Measurements from ENCODE around the gene KLHL6. TPM values are rescaled to one million over a fixed set of nuclear protein-coding genes. Genes with fewer than 3 reads are reported as not detected.

The KLHL6 gene
- total RNA-seq, 1 donor: 24.9 TPM

DNA sequence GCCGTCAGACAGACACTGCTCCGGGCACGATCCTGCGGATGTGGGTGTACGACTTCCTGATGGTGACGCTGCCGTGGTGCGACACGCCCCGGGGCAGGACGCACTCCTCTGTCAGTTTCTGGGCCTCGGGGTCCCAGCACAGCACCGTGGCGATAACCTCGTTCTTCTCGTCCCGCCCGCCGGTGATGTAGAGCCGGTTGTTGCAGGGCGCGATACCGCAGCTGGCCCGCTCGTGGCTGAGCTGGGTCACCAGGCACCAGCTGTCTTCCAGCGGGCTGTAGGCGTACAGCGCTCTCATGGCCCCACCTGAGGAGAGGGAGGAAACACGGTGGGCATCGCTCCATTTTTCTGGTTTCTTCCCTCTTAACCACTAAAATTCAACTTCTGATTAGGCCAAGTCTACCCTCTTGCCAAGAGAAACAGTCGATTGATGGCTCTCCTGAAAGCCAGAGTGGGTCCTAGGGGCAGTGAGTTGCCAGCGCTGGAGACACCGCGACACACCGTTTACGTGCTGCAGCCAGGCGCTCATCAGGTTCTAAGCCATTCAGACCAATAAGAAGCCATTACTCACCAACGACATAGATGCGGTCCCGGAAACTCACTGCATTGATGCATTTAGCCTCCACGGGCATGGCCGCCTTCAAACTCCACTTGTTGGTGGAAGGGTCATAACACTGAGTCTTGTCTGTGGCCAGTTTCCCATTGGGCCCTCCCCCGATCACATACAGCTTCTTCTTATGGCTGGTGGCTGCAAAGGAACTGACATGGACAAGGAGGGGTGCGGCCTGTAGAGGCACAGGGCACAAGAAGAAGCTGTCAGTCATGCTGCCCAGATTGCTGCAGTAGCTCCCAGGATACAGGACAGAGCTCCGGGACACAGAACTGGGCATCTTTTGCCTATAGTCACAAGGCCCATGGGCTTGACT is 63.3 kb downstream of the KLHL6 start:
- Histone ChIP-seq H3K4me3 (ENCODE audit: low read length) (no peak overlapping the region), H3K27me3 (ENCODE audit: insufficient read depth, low read length) (no peaks in the 10 kb centered on the region), H3K9me3 (ENCODE audit: low read depth, low read length) (no peaks in the 10 kb centered on the region), H3K4me1 (ENCODE audit: insufficient read depth, low read length) (no peaks in the 10 kb centered on the region)

DNA sequence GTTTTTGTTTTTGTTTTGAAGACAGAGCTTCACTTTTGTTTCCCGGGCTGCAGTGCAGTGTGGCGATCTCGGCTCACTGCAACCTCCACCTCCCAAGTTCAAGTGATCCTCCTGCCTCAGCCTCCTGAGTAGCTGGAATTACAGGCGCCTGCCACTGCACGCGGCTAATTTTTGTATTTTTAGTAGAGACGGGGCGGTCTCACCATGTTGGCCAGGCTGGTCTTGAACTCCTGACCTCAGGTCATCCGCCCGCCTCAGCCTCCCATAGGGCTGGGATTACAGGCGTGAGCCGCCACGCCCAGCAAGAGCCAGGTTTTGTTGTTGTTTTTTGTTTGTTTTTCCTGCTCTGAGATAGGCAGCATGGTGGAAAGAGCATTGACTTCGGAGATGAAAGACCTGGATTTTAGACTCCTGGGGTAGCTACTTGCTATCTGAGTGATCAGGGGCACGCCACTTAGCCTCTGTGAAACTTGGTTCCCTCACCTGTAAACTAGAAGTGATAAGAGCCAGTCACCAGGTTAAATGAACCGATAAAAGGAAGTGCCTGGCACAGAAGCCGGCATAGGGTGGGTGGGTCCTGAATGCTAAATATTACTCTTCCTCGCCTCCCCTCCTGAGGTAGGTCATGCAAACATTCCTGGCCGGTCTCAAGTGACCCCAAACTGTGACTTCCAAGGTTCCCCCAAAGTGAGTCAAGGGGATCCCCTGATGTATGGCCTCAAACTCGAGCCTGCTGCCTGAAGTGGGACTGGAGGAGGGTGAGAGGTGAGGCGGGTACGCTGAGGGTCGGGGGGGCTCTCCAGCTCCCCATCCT is 64.2 kb downstream of the KLHL6 start:
- Histone ChIP-seq H3K9me3 (ENCODE audit: low read depth, low read length) (no peaks in the 10 kb centered on the region), H3K27me3 (ENCODE audit: insufficient read depth, low read length) (no peaks in the 10 kb centered on the region), H3K4me3 (ENCODE audit: low read length) (no peak overlapping the region), H3K4me1 (ENCODE audit: insufficient read depth, low read length) (no peaks in the 10 kb centered on the region)

DNA sequence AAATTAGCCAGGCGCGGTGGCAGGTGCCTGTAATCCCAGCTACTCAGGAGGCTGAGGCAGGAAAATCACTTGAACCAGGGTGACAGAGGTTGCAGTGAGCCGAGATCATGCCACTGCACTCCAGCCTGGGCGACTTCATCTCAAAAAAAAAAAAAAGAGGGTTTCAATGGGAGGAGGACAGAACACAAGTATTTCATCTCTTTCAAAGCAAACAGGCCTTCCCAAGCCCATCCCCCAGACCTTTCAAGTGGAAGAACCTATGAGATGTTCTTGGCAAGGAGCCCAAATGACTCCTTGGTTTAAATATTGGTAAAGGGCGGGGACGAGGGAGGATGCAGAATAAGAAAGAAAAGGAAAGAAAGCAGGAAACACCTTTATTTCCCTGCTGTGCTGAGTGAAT is 64.9 kb downstream of the KLHL6 start:
- Histone ChIP-seq H3K27me3 (ENCODE audit: insufficient read depth, low read length) (no peaks in the 10 kb centered on the region), H3K4me1 (ENCODE audit: insufficient read depth, low read length) (no peaks in the 10 kb centered on the region), H3K9me3 (ENCODE audit: low read depth, low read length) (no peaks in the 10 kb centered on the region), H3K4me3 (ENCODE audit: low read length) (no peak overlapping the region)

DNA sequence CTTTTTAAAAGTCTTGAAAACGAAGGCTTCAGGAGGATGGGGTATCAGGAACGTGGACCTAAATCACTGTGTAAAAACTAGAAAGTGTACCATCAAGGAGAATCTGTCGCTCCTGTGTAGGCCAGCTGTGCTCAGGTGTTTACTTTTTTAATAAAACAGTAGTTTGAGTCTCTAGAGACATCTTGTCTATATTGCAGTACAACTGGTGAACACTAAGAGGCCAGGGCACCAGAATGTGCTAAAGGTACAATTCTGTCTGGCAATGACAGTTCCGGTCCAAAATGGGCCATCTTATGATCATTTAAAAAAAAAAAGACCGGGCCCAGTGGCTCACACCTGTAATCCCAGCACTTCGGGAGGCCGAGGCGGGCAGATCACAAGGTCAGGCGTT is 65.3 kb downstream of the KLHL6 start:
- H3K4me3 ChIP-seq (ENCODE audit: low read length): no peak overlapping the region
- no peaks in the 10 kb centered on the region for H3K4me1 ChIP-seq (ENCODE audit: insufficient read depth, low read length)
- no peaks in the 10 kb centered on the region for H3K27me3 ChIP-seq (ENCODE audit: insufficient read depth, low read length)
- H3K9me3 ChIP-seq (ENCODE audit: low read depth, low read length): no peaks in the 10 kb centered on the region

DNA sequence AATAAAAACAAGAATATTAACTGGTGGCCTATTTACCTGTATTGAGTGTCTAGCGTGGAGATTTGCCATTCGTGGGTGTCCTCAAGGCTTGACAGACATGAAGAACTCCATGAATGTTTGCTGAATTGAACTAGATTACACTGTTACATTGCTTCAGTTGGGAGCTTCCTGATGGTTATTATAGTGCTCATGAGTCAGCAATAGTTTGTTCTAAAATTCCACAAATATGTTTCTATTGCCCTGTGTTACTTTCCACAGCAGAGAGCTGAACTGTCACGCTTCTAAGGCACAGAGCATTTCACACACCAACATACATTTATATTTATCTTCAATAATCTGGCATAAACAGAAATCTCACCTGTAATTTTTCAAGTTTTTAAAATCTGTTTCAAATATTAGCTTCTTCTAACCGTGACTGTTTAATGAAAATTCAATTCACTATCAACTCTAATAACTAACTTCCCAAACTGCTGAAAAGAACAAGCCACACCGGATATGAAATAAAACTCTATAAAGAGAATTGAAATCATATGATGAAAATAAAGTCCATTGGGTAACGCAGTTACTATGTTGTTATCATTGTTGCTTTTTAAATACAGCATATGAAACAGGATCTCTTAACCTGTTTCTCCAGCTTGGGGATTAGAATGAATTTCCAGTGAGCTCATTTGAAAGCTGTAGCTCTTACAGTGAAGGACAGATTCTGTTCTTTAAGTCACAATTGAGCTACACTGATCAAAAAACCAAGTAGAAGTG is 65.9 kb downstream of the KLHL6 start:
- peaks cover 2% of the 10 kb centered on the region for H3K4me1 ChIP-seq (ENCODE audit: insufficient read depth, low read length)
- no peaks in the 10 kb centered on the region for H3K27me3 ChIP-seq (ENCODE audit: insufficient read depth, low read length)
- H3K4me3 ChIP-seq (ENCODE audit: low read length): no peak overlapping the region
- no peaks in the 10 kb centered on the region for H3K9me3 ChIP-seq (ENCODE audit: low read depth, low read length)

DNA sequence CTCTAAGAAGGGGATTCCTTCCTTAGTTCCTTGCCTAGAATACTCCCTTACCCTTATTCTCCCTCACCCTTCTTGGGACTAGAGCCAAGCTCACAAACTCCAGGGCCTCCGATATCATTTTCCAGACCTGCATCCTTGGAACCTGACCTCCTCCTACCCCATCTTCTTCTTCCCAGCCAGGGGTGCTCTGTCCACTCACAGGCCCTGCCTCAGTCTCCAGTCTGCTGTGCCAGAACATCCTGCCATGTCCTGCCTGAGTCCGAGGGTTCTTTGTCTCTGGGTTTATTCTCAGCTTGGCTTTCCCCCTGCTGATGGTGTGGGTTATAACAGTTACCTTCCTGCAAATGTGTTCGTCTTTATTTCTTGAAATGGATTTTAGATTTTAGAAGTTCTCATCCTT is 67.2 kb downstream of the KLHL6 start:
- H3K9me3 ChIP-seq (ENCODE audit: low read depth, low read length): no peaks in the 10 kb centered on the region

DNA sequence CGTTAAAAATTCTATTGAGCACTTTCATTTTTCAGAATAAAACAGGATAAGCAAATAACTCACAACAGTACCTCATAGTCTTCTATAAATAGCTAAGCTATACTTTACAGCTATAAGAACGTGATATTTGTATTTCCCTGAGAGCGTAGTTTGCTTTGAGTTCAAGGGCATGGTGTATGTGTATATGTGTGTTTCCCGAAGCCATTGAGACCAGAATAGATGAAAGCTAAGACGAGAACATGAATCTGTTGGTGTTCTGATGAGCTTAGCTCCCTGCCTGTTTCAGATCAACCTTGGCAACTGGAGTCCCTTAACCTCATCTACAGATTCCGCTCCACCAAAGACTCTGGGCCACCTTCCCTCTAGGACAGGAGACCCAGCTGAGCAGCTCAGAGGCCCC is 67.6 kb downstream of the KLHL6 start:
- Histone ChIP-seq H3K4me3 (ENCODE audit: low read length) (no peak overlapping the region), H3K9me3 (ENCODE audit: low read depth, low read length) (no peaks in the 10 kb centered on the region), H3K4me1 (ENCODE audit: insufficient read depth, low read length) (peaks cover 19% of the 10 kb centered on the region), H3K27me3 (ENCODE audit: insufficient read depth, low read length) (no peaks in the 10 kb centered on the region)

More for the DNA sequence above, 67.2 kb downstream of the KLHL6 start:
- H3K4me1 ChIP-seq (ENCODE audit: insufficient read depth, low read length): peaks cover 15% of the 10 kb centered on the region
- H3K27me3 ChIP-seq (ENCODE audit: insufficient read depth, low read length): no peaks in the 10 kb centered on the region
- H3K4me3 ChIP-seq (ENCODE audit: low read length): no peak overlapping the region

DNA sequence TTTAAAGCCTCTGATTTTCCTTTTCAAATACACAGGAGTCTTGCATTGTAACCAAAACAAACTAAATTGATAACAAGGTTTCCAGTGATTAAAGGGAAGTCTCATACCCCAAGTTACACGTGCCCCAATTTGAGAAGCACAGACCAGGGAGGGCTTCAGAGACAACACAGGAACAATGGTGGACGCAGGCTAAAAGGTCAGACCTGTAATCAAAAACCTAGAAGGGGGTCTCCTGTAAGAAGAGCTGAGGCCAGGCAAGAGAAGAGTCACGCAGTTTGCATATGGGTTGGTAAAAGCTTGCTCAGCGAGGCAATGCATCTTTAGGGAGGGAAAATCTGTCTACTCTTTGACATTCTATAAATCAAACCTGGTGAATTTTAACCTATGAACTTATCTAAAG is 68.5 kb downstream of the KLHL6 start:
- H3K27me3 ChIP-seq (ENCODE audit: insufficient read depth, low read length): no peaks in the 10 kb centered on the region
- H3K9me3 ChIP-seq (ENCODE audit: low read depth, low read length): no peaks in the 10 kb centered on the region
- peaks cover 24% of the 10 kb centered on the region for H3K4me1 ChIP-seq (ENCODE audit: insufficient read depth, low read length)
- H3K4me3 ChIP-seq (ENCODE audit: low read length): no peak overlapping the region

DNA sequence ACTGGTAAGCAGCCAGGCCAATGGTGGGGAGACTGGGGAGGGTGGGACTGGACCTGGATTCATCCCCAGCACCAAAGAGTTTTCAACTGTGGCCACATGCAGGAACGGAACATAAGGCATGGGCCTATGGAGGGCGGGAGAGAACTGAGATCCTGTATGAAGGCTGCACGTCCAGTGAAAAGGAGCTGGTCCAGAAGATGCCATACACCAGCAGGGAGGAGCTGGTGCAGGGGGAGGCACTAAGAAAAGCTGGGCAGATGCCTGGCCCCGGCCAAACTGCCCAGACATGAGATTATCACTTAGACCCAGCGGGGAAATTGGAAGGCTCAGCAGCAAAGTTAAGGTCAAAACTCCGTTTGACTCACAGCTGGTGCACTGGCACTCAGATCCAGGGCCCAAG is 69.0 kb downstream of the KLHL6 start:
- no peaks in the 10 kb centered on the region for H3K9me3 ChIP-seq (ENCODE audit: low read depth, low read length)

DNA sequence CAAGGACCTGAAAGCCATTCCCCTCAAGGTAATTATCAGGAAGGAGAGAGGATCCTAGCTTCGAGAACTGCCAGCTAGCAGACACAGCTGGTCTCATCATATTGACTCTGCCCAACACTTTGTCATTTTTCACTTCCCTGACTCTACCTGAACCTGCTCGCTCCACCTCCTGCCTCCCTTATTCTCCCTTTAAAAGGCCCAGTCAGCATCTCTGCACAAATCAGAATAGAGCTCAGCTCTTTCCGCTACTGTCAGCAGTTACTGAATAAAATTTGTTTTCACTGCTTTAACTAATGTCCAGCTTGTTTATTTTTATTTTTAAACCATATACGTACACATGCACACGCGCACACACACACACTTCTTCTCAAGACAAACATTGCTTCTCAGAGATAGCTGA is 69.9 kb downstream of the KLHL6 start:
- Histone ChIP-seq H3K4me1 (ENCODE audit: insufficient read depth, low read length) (peaks cover 24% of the 10 kb centered on the region), H3K4me3 (ENCODE audit: low read length) (no peak overlapping the region), H3K27me3 (ENCODE audit: insufficient read depth, low read length) (no peaks in the 10 kb centered on the region), H3K9me3 (ENCODE audit: low read depth, low read length) (no peaks in the 10 kb centered on the region)

More for the DNA sequence above, 69.0 kb downstream of the KLHL6 start:
- H3K27me3 ChIP-seq (ENCODE audit: insufficient read depth, low read length): no peaks in the 10 kb centered on the region
- H3K4me3 ChIP-seq (ENCODE audit: low read length): no peak overlapping the region
- peaks cover 24% of the 10 kb centered on the region for H3K4me1 ChIP-seq (ENCODE audit: insufficient read depth, low read length)

DNA sequence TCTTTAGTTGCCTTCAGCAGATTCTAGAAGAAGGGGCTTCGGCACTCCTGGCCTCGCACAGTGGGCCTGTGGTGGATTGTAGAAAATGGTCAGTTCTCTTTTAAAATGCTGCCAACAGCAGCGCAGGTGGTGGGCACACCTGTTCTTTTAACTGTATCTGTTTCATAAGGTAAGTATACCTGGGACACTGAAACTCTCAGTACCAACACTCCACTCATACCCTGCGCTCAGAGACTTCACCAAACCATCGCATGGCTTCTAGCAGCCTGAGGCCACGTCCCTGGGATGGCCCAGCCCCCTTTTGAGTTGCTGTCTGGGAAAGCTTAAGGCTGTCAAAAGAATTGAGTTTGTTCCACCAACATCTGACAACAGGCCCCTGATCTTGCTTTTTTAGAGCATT is 70.4 kb downstream of the KLHL6 start:
- Histone ChIP-seq H3K9me3 (ENCODE audit: low read depth, low read length) (no peaks in the 10 kb centered on the region), H3K4me1 (ENCODE audit: insufficient read depth, low read length) (peaks cover 24% of the 10 kb centered on the region), H3K27me3 (ENCODE audit: insufficient read depth, low read length) (no peaks in the 10 kb centered on the region), H3K4me3 (ENCODE audit: low read length) (no peak overlapping the region)

DNA sequence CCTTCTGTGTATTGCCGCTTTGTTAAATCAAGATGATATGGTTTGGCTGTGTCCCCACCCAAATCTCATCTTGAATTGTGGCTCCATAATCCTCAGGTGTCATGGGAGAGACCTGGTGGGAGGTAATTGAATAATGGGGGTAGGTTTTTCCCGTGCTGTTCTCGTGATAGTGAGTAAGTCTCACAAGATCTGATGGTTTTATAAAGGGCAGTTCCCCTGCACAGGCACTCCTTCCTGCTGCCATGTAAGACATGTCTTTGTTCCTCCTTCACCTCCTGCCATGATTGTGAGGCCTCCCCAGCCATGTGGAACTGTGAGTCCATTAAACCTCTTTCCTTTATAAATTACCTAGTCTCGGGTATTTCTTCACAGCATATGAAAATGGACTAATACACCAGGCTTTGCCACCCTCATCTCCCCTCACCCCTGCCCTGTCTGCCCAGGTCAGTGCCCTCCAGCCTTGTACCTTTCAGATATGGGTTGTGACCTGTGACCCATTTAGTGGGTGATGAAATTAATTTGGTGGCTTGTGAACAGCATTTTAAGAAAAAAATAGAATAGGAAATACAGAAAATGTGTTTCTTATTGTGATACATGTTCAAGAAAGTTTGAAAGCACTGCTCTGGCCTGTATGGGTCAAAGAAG is 71.0 kb downstream of the KLHL6 start:
- Histone ChIP-seq H3K4me3 (ENCODE audit: low read length) (no peak overlapping the region), H3K4me1 (ENCODE audit: insufficient read depth, low read length) (peaks cover 24% of the 10 kb centered on the region), H3K9me3 (ENCODE audit: low read depth, low read length) (no peaks in the 10 kb centered on the region), H3K27me3 (ENCODE audit: insufficient read depth, low read length) (no peaks in the 10 kb centered on the region)

DNA sequence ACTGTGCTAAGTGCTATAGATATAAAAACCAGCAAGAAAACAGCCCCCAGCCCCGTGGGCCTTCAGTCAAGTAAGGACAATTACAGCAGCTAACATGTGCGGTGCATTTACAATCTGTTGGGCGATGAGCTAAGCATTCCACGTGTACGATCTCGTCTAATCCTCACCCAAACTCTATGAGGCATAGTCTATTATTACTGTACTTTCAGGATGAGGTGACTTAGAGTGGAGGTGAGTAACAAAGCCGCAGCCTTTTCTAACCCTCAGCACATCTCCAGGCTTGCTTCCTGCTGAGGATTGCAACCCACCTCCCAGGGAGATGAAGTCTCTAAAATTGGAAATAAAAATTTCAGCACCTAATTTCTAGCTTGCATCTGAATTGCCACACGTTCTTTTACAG is 73.9 kb downstream of the KLHL6 start:
- H3K4me3 ChIP-seq (ENCODE audit: low read length): no peak overlapping the region
- no peaks in the 10 kb centered on the region for H3K27me3 ChIP-seq (ENCODE audit: insufficient read depth, low read length)
- H3K4me1 ChIP-seq (ENCODE audit: insufficient read depth, low read length): peaks cover 24% of the 10 kb centered on the region
- H3K9me3 ChIP-seq (ENCODE audit: low read depth, low read length): no peaks in the 10 kb centered on the region

DNA sequence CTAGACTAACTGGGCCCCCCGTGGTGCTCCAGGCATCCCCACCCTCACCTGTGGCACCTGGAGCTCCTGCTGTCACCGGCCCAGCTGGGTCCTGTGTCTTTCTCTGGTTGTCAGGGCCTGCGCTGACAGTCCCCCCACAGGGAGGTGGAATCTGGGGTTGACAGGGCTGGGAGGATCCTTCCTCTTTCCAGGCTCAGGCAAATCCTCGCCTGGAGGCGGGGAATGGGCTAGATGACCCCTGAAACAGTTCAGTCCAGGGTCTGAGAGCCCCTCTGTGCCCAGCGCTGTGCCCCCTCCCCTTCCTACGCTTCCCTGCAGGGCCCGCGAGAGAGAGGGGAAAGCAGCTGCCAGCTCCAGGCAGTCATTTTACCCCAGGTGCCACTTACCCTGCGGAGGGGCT is 77.0 kb downstream of the KLHL6 start:
- Histone ChIP-seq H3K27me3 (ENCODE audit: insufficient read depth, low read length) (no peaks in the 10 kb centered on the region), H3K9me3 (ENCODE audit: low read depth, low read length) (no peaks in the 10 kb centered on the region), H3K4me3 (ENCODE audit: low read length) (no peak overlapping the region), H3K4me1 (ENCODE audit: insufficient read depth, low read length) (peaks cover 10% of the 10 kb centered on the region)

Data from mononuclear cell (primary cell).